Smooth muscle cell (in vitro differentiated cells): ENCODE results near the gene CYP1B1. TPM values are rescaled to one million over a fixed set of nuclear protein-coding genes. Genes with fewer than 3 reads are reported as not detected.
A peak's percentile ranks its signal among the peaks of the same experiment; 100 is the strongest.

Experiments
- DNase-seq: peaks from one replicate; lab custom pipeline; 2025; ENCODE audit not compliant: unreplicated experiment; lab: John Stamatoyannopoulos, UW
- H2AFZ ChIP-seq: fragments of 200-600 bp; sonication (generic); 2 replicates; pipeline ENCODE4 v1.6.0; 2016; ENCODE audit warnings: antibody characterized with exemption, low read depth, mild to moderate bottlenecking
- H3F3A ChIP-seq: fragments of 200-600 bp; sonication (generic); 2 replicates; pipeline ENCODE4 v1.6.0; 2017; ENCODE audit warnings: antibody characterized with exemption, low read depth
- H3K27ac ChIP-seq: fragments of 200-600 bp; sonication (generic); 2 replicates; pipeline ENCODE4 v1.5.1; 2016; ENCODE audit warnings: low read depth, mild to moderate bottlenecking
- H3K27me3 ChIP-seq: fragments of 200-600 bp; sonication (generic); 2 replicates; pipeline ENCODE4 v1.6.1; 2016; ENCODE audit warnings: low read depth, mild to moderate bottlenecking
- H3K36me3 ChIP-seq: fragments of 200-600 bp; sonication (generic); 2 replicates; pipeline ENCODE4 v1.5.1; 2016; ENCODE audit warnings: low read depth
- H3K4me1 ChIP-seq: fragments of 200-600 bp; sonication (generic); 2 replicates; pipeline ENCODE4 v1.5.1; 2016; ENCODE audit warnings: low read depth
- H3K4me2 ChIP-seq: fragments of 200-600 bp; sonication (generic); 2 replicates; pipeline ENCODE4 v1.6.0; 2016; ENCODE audit warnings: mild to moderate bottlenecking
- H3K4me3 ChIP-seq: fragments of 200-600 bp; sonication (generic); 2 replicates; pipeline ENCODE4 v1.5.1; 2016; ENCODE audit warnings: mild to moderate bottlenecking
- H3K79me2 ChIP-seq: fragments of 200-600 bp; sonication (generic); 2 replicates; pipeline ENCODE4 v1.6.0; 2016; ENCODE audit warnings: low read depth, mild to moderate bottlenecking
- H3K9ac ChIP-seq: fragments of 200-600 bp; sonication (generic); 2 replicates; pipeline ENCODE4 v1.6.0; 2016; ENCODE audit warnings: low read depth
- H3K9me3 ChIP-seq: fragments of 200-600 bp; sonication (generic); replicated peaks from 2 replicates; pipeline ENCODE4 v1.5.1; 2016; ENCODE audit warnings: low read depth
- H4K20me1 ChIP-seq: fragments of 200-600 bp; sonication (generic); 2 replicates; pipeline ENCODE4 v1.6.0; 2016; ENCODE audit warnings: low read depth
- CTCF ChIP-seq: fragments of 200-600 bp; sonication (generic); IDR thresholded peaks from 2 replicates; pipeline ENCODE4 v1.5.1; 2017; ENCODE audit warnings: borderline replicate concordance, mild to moderate bottlenecking, antibody characterized with exemption; ENCODE audit not compliant: insufficient read depth, poor library complexity, severe bottlenecking
- WGBS: methylation state at CpG from one replicate; pipeline ENCODE4 v1.1.7; 2016; ENCODE audit warnings: low lambda C conversion rate; 5-methylcytosine and 5-hydroxymethylcytosine counted together
- polyA plus RNA-seq: library from polyadenylated mRNA; unstranded; fragments of >200 nt; fragmentation: Nextera tagmentation; extraction: Ambion mirVana; gene quantifications from 2 replicates; pipeline ENCODE4 v1.2.1, GENCODE V29; 2016
- total RNA-seq: library from RNA; depleted of rRNA; stranded (reverse); fragments of >200 nt; gene quantifications from 2 replicates; pipeline ENCODE4 v1.2.3, GENCODE V29; 2014

CYP1B1 gene
- total and polyA plus RNA-seq, 2 experiments from 2014 or later = 23.2 to 47.7 TPM

GRCh38 chr2:38093527-38094165 lies 17.7 kb upstream of the CYP1B1 start:
- no peak for DNase-seq
- Histone ChIP-seq H4K20me1 (no peaks in the 10 kb centered on the region), H3K4me1 (peaks cover 35% of the 10 kb centered on the region), H3K4me2 (no peak overlapping the region), H2AFZ (no peak overlapping the region), H3K27ac (no peak overlapping the region), H3K9me3 (no peaks in the 10 kb centered on the region), H3K4me3 (no peak overlapping the region), H3K9ac (no peak overlapping the region), H3K27me3 (no peaks in the 10 kb centered on the region), H3F3A (peaks cover 13% of the 10 kb centered on the region), H3K36me3 (no peaks in the 10 kb centered on the region), H3K79me2 (no peaks in the 10 kb centered on the region)
- WGBS = 89% methylated on average over 1 of the region's 1 CpG
- no peak for TF ChIP-seq CTCF

GRCh38 chr2:38092196-38092902 lies 16.4 kb upstream of the CYP1B1 start:
- DNase-seq = no peak
- TF ChIP-seq CTCF = no peak
- H3K9ac ChIP-seq = no peak overlapping the region
- H3K27ac ChIP-seq = peak overlapping the region; percentile 77
- H3K4me3 ChIP-seq = no peak overlapping the region
- H3K79me2 ChIP-seq = no peaks in the 10 kb centered on the region
- H4K20me1 ChIP-seq = no peaks in the 10 kb centered on the region
- H3K9me3 ChIP-seq = no peaks in the 10 kb centered on the region
- WGBS = 25% methylated on average over 11 of the region's 11 CpGs
- H2AFZ ChIP-seq = peak overlapping the region; percentile 85
- H3K27me3 ChIP-seq = peaks cover 8% of the 10 kb centered on the region
- peak overlapping the region; percentile 69 for H3K4me2 ChIP-seq
- peaks cover 22% of the 10 kb centered on the region for H3K4me1 ChIP-seq
- H3K36me3 ChIP-seq = no peaks in the 10 kb centered on the region
- H3F3A ChIP-seq = peaks cover 8% of the 10 kb centered on the region

DNA sequence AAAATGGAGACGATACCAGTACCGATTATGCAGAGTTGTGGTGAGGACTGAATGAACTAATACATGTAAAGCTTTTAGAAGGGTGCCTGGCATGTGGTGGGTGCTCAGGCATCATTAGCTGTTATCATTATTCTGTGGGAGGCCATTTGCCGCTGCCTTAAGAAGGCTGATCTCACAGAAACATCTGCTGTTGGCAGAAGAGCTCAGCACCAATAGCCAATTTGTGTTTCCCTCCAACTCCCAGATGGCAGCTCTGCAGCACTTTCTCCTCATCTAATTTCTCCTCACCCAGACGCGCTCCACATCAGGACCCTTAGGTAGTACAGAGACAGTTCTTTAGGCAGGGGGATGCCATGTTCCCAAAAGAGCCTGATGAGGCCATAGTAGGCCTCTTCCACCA lies 15.8 kb upstream of the CYP1B1 start:
- Histone ChIP-seq H3K27ac (peak overlapping the region; percentile 77), H3K4me1 (peaks cover 16% of the 10 kb centered on the region), H3K9ac (no peak overlapping the region), H3K79me2 (no peaks in the 10 kb centered on the region), H4K20me1 (no peaks in the 10 kb centered on the region), H3K36me3 (no peaks in the 10 kb centered on the region), H3K4me3 (no peak overlapping the region), H2AFZ (peak overlapping the region; percentile 85), H3F3A (peaks cover 6% of the 10 kb centered on the region), H3K4me2 (peak overlapping the region; percentile 69), H3K27me3 (peaks cover 14% of the 10 kb centered on the region), H3K9me3 (no peaks in the 10 kb centered on the region)
- TF ChIP-seq CTCF = no peak
- no peak for DNase-seq
- 85% methylated on average over 5 of the region's 5 CpGs for WGBS
